AG09319 (cell line): Measurements from ENCODE around the gene LEFTY1.

Experiments used
- DNase-seq: peaks from one replicate; pipeline ENCODE4 v3.0.0-alpha.2; 2010; ENCODE audit warnings: low read depth; ENCODE audit errors: extremely low read depth
- TF ChIP-seq, protein P1 (sequence below): IDR thresholded peaks from 2 replicates; pipeline ENCODE4 v1.5.1; 2011; ENCODE audit warnings: low read depth, mild to moderate bottlenecking, inconsistent platforms, low read length, moderate library complexity

LEFTY1 gene

GRCh38 chr1:225899044-225899925 is 10.3 kb upstream of the LEFTY1 start:
- TF ChIP-seq, protein P1, sequence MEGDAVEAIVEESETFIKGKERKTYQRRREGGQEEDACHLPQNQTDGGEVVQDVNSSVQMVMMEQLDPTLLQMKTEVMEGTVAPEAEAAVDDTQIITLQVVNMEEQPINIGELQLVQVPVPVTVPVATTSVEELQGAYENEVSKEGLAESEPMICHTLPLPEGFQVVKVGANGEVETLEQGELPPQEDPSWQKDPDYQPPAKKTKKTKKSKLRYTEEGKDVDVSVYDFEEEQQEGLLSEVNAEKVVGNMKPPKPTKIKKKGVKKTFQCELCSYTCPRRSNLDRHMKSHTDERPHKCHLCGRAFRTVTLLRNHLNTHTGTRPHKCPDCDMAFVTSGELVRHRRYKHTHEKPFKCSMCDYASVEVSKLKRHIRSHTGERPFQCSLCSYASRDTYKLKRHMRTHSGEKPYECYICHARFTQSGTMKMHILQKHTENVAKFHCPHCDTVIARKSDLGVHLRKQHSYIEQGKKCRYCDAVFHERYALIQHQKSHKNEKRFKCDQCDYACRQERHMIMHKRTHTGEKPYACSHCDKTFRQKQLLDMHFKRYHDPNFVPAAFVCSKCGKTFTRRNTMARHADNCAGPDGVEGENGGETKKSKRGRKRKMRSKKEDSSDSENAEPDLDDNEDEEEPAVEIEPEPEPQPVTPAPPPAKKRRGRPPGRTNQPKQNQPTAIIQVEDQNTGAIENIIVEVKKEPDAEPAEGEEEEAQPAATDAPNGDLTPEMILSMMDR: no peak
- DNase-seq: no peak

- DNase-seq: no peak
Observed at GRCh38 chr1:225897595-225898514, 8.9 kb upstream of the LEFTY1 start.

DNA sequence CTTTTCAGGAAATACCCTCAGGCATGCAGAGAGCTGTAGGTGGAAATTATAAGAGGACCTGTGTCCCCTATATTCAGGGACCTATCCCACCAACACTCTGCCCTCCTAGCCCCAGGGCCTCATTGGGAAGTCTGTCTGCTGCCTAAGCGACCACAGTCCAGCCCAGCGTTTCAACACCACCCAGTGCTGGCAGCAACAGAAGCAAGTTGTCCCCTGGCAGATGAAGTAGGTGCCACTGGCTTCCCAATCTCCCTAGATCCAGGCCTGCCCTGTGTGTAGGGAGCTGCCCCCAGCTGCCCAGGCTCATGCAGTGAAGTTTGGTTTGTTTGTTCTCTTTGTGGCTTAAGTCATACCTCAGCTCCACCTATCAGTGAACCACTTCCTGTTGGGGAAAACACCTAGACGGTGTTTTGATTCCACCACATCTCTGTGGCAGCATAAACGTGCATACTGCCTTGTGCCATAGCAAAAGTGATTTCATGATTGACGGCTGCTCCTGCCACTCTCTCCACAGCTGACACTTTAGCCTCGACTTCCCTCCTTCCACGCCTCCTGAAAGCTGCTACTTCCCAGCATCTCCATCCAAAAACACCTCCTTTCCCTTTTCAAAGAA is 8.1 kb upstream of the LEFTY1 start:
- no peak for DNase-seq
- TF ChIP-seq, protein P1: no peak

More at GRCh38 chr1:225897595-225898514, 8.9 kb upstream of the LEFTY1 start:
- TF ChIP-seq, protein P1: no peak

DNA sequence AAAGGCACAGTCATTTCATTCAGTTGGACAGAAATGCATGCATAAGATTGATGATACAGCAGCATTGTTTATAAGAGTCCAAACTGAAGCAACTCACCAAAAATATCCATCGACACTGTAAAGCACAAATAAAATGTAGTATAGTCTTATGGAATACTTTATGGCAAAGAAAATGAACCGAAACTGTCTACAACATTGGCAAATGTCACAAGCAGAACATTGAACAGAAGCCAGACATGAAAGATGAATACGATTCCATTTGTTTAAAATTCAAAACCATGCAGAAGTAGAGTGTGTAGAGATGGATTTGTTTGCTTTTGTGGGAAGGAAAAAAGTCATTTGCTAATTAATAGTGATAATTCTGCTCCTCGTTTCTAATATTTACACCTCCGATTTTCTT is 7.5 kb upstream of the LEFTY1 start:
- TF ChIP-seq, protein P1: no peak
- no peak for DNase-seq

DNA sequence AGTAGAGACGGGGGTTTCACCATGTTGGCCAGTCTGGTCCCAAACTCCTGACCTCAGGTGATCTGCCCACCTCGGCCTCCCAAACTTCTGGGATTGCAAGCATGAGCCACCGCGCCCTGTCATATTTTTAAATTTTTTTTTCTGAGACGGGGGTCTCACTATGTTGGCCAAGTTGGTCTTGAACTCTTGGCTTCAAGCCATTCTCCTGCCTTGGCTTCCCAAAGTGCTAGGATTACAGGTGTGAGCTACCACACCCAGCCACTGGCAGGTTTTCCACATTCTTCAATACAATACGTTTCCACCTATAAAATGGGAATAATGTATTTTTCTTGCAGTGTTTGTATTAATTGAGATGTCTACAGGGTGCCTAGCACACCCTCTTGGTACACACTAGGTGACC is 3.4 kb upstream of the LEFTY1 start:
- DNase-seq: no peak
- TF ChIP-seq, protein P1: no peak

GRCh38 chr1:225891229-225891972 is 2.5 kb upstream of the LEFTY1 start:
- TF ChIP-seq, protein P1: no peak
- DNase-seq: no peak
